BLaER1 (cell line): ENCODE measurements around the gene RIN3.

Experiments used
- H3K27ac ChIP-seq: shearing (Covaris generic); formaldehyde crosslinking; 2 replicates; pipeline ENCODE4 v1.8.1; 2022
- H3K27me3 ChIP-seq: shearing (Covaris generic); formaldehyde crosslinking; 2 replicates; pipeline ENCODE4 v1.8.1; 2022
- H3K36me3 ChIP-seq: shearing (Covaris generic); formaldehyde crosslinking; 2 replicates; pipeline ENCODE4 v1.8.1; 2022
- H3K4me1 ChIP-seq: shearing (Covaris generic); formaldehyde crosslinking; 2 replicates; pipeline ENCODE4 v1.8.1; 2022
- H3K4me2 ChIP-seq: shearing (Covaris generic); formaldehyde crosslinking; 2 replicates; pipeline ENCODE4 v1.8.1; 2022
- H3K4me3 ChIP-seq: shearing (Covaris generic); formaldehyde crosslinking; 2 replicates; pipeline ENCODE4 v1.8.1; 2022
- H3K9ac ChIP-seq: shearing (Covaris generic); formaldehyde crosslinking; 2 replicates; pipeline ENCODE4 v1.8.1; 2022
- H3K9me3 ChIP-seq: shearing (Covaris generic); formaldehyde crosslinking; 2 replicates; pipeline ENCODE4 v1.8.1; 2022
- H4K20me1 ChIP-seq: shearing (Covaris generic); formaldehyde crosslinking; 2 replicates; pipeline ENCODE4 v1.8.1; 2022
- Cebpa-rat ChIP-seq: shearing (Covaris generic); IDR thresholded peaks from 2 replicates; pipeline ENCODE4 v1.8.1; 2022

The RIN3 gene

GRCh38 chr14:92513204-92513965 is at the start of gene RIN3:
TSS of gene RIN3 (plus strand) at chr14:92513781. CDS start at chr14:92513933, 152 bp downstream.
- peak within 1 kb of the TSS; percentile 90 for H3K27ac ChIP-seq
- H3K9me3 ChIP-seq, result no peaks in the 10 kb centered on the region
- H4K20me1 ChIP-seq, result 0 out of 2 replicates have a peak, but pooled peaks cover 14% of the 10 kb centered on the region
- no peaks in the 10 kb centered on the region for H3K36me3 ChIP-seq
- peaks cover 7% of the 10 kb centered on the region; the same call in 1 of the 2 replicates for H3K27me3 ChIP-seq
- no peak for TF ChIP-seq Cebpa-rat
- H3K4me2 ChIP-seq, result peak within 1 kb of the TSS; percentile 92
- peak within 1 kb of the TSS; percentile 74 for H3K4me3 ChIP-seq
- peak within 1 kb of the TSS; percentile 85 for H3K9ac ChIP-seq
- H3K4me1 ChIP-seq, result peaks cover 34% of the 10 kb centered on the region

- TF ChIP-seq Cebpa-rat, result no peak
- Histone ChIP-seq H3K27ac (no peak overlapping the region), H3K9ac (no peak overlapping the region), H3K27me3 (no peaks in the 10 kb centered on the region), H3K4me1 (peaks cover 14% of the 10 kb centered on the region), H3K9me3 (peaks cover 18% of the 10 kb centered on the region), H3K4me2 (no peak overlapping the region), H3K4me3 (no peak overlapping the region), H3K36me3 (no peaks in the 10 kb centered on the region), H4K20me1 (no peaks in the 10 kb centered on the region)
Measured at GRCh38 chr14:92464156-92464555, 49.4 kb upstream of the RIN3 start.

DNA sequence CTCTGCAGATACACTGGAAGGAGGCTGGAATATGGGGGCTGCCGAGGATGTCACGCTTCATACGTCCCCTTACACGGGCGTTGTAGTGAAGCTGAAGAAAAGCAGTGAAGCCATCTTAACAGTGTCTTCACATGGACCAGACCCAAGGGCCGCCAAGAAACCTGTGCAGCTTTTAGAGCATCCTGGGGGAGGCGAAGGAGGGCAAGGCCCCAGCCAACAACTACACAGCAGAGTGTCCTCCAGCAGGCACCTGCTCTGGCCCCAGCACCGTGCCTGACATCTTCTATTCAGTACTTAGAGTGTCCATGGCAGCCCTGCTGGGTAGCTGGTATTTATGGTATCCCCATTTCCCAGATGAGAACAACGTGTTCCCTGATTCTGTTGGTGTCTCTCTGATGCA is 48.9 kb upstream of the RIN3 start:
- Histone ChIP-seq H3K36me3 (no peaks in the 10 kb centered on the region), H3K4me2 (no peak overlapping the region), H3K4me1 (peaks cover 8% of the 10 kb centered on the region), H3K27me3 (no peaks in the 10 kb centered on the region), H3K4me3 (no peak overlapping the region), H3K9me3 (peaks cover 22% of the 10 kb centered on the region), H4K20me1 (no peaks in the 10 kb centered on the region), H3K27ac (no peak overlapping the region), H3K9ac (no peak overlapping the region)
- no peak for TF ChIP-seq Cebpa-rat

DNA sequence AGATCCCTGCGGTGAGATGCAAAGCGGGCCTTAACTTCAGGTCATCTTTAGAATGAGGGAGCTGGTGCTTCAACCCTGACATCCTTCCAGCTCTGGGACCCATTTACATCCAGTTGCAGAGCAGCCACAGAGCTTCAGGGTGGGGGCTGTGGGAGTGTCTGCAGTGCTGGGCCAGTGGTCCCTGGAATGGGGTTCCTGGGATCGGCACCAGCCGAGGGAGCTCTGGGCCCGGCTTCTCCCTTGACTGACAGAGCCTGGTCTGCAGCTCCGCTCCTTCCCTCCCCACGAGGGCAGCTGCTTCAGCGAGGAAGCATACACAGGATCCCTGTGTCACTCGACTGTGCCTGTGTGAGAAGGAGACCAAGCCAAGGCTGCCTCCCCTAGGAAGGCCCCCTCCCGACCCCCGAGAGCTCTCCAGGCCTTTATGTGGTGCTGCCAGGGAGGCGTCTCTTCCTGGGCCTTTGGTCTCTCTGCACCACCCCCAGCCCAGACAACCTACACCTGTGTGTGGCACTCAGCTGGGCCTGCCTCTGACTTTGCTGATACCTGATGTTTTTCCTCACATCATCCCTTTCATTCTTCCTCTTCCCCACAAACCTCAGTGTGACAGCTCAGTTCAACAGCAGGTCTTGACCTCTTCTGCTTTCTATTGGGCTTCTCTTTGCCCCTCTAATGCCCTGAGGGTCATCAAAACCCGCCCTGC is 48.1 kb upstream of the RIN3 start:
- Histone ChIP-seq H3K36me3 (no peaks in the 10 kb centered on the region), H3K9me3 (peaks cover 22% of the 10 kb centered on the region), H3K4me1 (peaks cover 5% of the 10 kb centered on the region; the same call in 1 of the 2 replicates), H4K20me1 (no peaks in the 10 kb centered on the region), H3K4me2 (no peak overlapping the region), H3K27me3 (no peaks in the 10 kb centered on the region), H3K9ac (no peak overlapping the region), H3K27ac (no peak overlapping the region), H3K4me3 (no peak overlapping the region)
- TF ChIP-seq Cebpa-rat, result no peak

DNA sequence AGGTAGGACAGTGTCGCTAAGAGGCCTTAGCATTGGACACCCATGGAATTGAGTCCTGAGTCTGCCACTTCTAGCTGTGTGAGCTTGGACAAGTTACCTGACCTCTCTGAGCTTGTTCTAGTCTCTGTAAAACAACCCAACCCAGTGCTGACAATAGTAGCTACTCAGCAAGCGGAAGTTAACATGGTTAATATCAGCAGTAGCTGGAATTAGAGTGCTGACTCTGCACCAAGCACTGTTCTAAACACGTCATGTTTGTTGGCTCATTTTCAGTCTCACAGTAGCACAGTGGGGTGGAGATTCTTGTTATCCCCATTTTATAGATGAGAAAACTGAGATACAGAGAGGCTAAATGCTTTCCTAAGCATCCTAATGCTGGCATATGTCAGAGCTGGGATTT is 47.5 kb upstream of the RIN3 start:
- peaks cover 5% of the 10 kb centered on the region; the same call in 1 of the 2 replicates for H3K4me1 ChIP-seq
- no peak overlapping the region for H3K27ac ChIP-seq
- H3K9ac ChIP-seq, result no peak overlapping the region
- TF ChIP-seq Cebpa-rat, result no peak
- H3K4me3 ChIP-seq, result no peak overlapping the region
- no peaks in the 10 kb centered on the region for H3K36me3 ChIP-seq
- no peaks in the 10 kb centered on the region for H4K20me1 ChIP-seq
- peaks cover 22% of the 10 kb centered on the region for H3K9me3 ChIP-seq
- H3K27me3 ChIP-seq, result no peaks in the 10 kb centered on the region
- H3K4me2 ChIP-seq, result no peak overlapping the region

DNA sequence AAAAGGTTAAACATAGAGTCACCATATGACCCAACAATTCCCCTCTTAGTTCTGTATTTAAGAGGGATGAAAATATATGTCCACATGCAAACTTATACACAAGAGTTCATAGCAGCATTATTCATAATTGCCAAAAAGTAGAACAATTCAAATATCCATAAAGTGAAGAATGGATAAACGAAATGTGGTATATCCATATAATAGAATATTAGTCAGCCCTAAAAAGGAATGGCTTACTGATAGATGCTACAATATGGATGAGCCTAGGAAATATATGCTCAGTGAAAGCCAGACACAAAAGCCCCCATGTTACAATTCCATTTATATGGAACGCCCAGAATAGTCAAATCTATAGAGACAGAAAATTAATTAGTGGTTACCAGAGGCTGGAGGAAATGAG is 44.1 kb upstream of the RIN3 start:
- no peaks in the 10 kb centered on the region for H3K36me3 ChIP-seq
- H3K9ac ChIP-seq, result no peak overlapping the region
- no peaks in the 10 kb centered on the region for H3K27me3 ChIP-seq
- H3K27ac ChIP-seq, result no peak overlapping the region
- no peak overlapping the region for H3K4me3 ChIP-seq
- no peak overlapping the region for H3K4me2 ChIP-seq
- no peak for TF ChIP-seq Cebpa-rat
- H4K20me1 ChIP-seq, result no peaks in the 10 kb centered on the region
- H3K4me1 ChIP-seq, result peaks cover 12% of the 10 kb centered on the region
- H3K9me3 ChIP-seq, result peaks cover 22% of the 10 kb centered on the region

DNA sequence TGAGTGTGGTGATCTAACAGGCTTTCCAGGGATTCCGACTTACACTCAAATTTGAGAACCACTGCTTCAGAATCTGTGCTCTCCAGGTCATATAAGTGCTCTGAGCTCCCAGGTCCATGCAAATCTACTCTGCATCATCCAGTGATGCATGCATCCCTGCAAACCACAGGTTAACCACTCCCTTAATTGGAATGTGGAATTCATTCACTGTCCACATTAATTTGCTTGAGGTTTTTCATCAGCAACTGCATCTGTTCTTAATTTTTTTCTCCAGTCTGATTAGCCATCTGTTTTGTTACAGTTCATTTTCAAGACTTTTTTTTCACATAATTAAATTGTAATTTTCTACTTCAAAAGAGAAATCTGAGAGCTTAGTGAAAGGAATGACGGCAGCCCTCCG is 43.4 kb upstream of the RIN3 start:
- Histone ChIP-seq H3K9me3 (peaks cover 22% of the 10 kb centered on the region), H3K27ac (no peak overlapping the region), H3K27me3 (no peaks in the 10 kb centered on the region), H3K4me3 (no peak overlapping the region), H3K9ac (no peak overlapping the region), H3K4me2 (no peak overlapping the region), H3K36me3 (no peaks in the 10 kb centered on the region), H3K4me1 (peaks cover 12% of the 10 kb centered on the region), H4K20me1 (no peaks in the 10 kb centered on the region)
- no peak for TF ChIP-seq Cebpa-rat

DNA sequence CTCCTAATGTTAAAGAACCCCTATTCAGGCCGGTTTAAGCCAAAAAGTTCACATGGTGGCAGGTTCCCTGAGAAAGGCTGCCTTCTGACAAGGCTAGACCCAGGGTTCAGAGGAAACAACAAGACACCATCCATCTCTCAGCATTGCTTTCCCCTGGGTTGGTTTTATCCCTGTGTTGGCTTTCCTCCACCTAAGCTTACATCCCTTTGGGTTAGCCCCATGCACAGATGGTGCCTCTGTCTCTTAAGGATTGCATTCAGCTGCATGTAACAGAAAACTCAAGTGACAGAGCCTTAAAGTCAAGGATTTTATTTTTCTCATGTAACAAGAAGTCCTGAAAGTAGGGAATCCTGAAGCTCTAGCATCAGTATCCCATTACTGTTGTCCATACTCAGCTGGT is 42.8 kb upstream of the RIN3 start:
- Histone ChIP-seq H3K4me2 (no peak overlapping the region), H3K9ac (no peak overlapping the region), H3K27ac (no peak overlapping the region)

GRCh38 chr14:92471919-92472318 is 41.7 kb upstream of the RIN3 start:
- Histone ChIP-seq H3K4me2 (no peak overlapping the region), H4K20me1 (no peaks in the 10 kb centered on the region), H3K27me3 (no peaks in the 10 kb centered on the region), H3K4me1 (peaks cover 12% of the 10 kb centered on the region), H3K27ac (no peak overlapping the region), H3K36me3 (no peaks in the 10 kb centered on the region), H3K4me3 (no peak overlapping the region), H3K9me3 (peaks cover 16% of the 10 kb centered on the region), H3K9ac (no peak overlapping the region)
- TF ChIP-seq Cebpa-rat, result no peak

More for the DNA sequence above, 42.8 kb upstream of the RIN3 start:
- H4K20me1 ChIP-seq, result no peaks in the 10 kb centered on the region
- no peak for TF ChIP-seq Cebpa-rat
- H3K27me3 ChIP-seq, result no peaks in the 10 kb centered on the region
- H3K4me1 ChIP-seq, result peaks cover 12% of the 10 kb centered on the region
- peaks cover 22% of the 10 kb centered on the region for H3K9me3 ChIP-seq
- H3K36me3 ChIP-seq, result no peaks in the 10 kb centered on the region
- no peak overlapping the region for H3K4me3 ChIP-seq

- Histone ChIP-seq H3K9ac (no peak overlapping the region), H3K4me2 (peak overlapping the region; percentile 10), H3K27ac (no peak overlapping the region), H4K20me1 (no peaks in the 10 kb centered on the region), H3K9me3 (peaks cover 7% of the 10 kb centered on the region; the same call in 1 of the 2 replicates), H3K36me3 (no peaks in the 10 kb centered on the region), H3K4me1 (peaks cover 12% of the 10 kb centered on the region), H3K27me3 (no peaks in the 10 kb centered on the region), H3K4me3 (no peak overlapping the region)
- TF ChIP-seq Cebpa-rat, result no peak
Measured at GRCh38 chr14:92472860-92473259, 40.7 kb upstream of the RIN3 start.
